H1 (cell line): ENCODE data around the gene GOLGA6L10.
"Not testable (repeated sequence)": the region's sequence is repeated elsewhere in the genome, so short reads cannot be mapped to it uniquely, and the experiment has no call there.

ENCODE experiments used
- CBX5 ChIP-seq: fragments of 300-800, 300-1000 bp; sonication (generic); IDR thresholded peaks from 2 replicates; pipeline ENCODE4 v1.7.1; 2016; ENCODE audit warnings: antibody characterized with exemption, low read length, low read depth
- CEBPB ChIP-seq: IDR thresholded peaks from 2 replicates; pipeline ENCODE4 v1.6.1; 2012; ENCODE audit warnings: low read depth, low read length
- CHD2 ChIP-seq: IDR thresholded peaks from 2 replicates; pipeline ENCODE4 v1.6.1; 2012; ENCODE audit warnings: low read length, improper control_type of control experiment
- MAFK ChIP-seq: IDR thresholded peaks from 2 replicates; pipeline ENCODE4 v1.6.1; 2012; ENCODE audit warnings: low read depth, mild to moderate bottlenecking, improper control_type of control experiment, low read length
- TEAD4 ChIP-seq: IDR thresholded peaks from 2 replicates; pipeline ENCODE4 v1.6.1; 2012; ENCODE audit warnings: low read depth, low read length, inconsistent platforms, mixed read lengths

- not testable (repeated sequence) for TF ChIP-seq TEAD4, CHD2, MAFK, CEBPB, CBX5
Observed at GRCh38 chr15:82299511-82299914, 49.8 kb downstream of the GOLGA6L10 start.
